K562 (cell line): ENCODE data around the gene ITSN2. TPM values are rescaled to one million over a fixed set of nuclear protein-coding genes. Genes with fewer than 3 reads are reported as not detected.
A peak's percentile ranks its signal among the peaks of the same experiment; 100 is the strongest.

Experiments
- ATAC-seq: fragments of 200-7000 bp; cut with Tn5 transposase; 3 replicates; pipeline ENCODE4 v1.9.1; 2020; ENCODE audit warnings: moderate library complexity
- BruUV-seq: library from RNA; stranded (reverse); fragments of 400-500 nt; replicated peaks from 2 replicates; lab custom pipeline; 2021; lab: Mats Ljungman, UMichigan
- CTCF ChIA-PET: fragments of 300-600 bp; formaldehyde crosslinking; extraction: SDS; loops from one replicate; lab custom pipeline; 2021; ENCODE audit warnings: low intra/inter-chr PET ratio; lab: Yijun Ruan, JAX
- POLR2A ChIA-PET: fragments of 300-600, 350-650 bp; sonication (Branson Sonifier 250); formaldehyde crosslinking; extraction: SDS; loops from one replicate; lab custom pipeline; 2021; ENCODE audit warnings: antibody characterized with exemption, inconsistent platforms; lab: Yijun Ruan, JAX
- DNase-seq, 4 experiments: peaks; one replicate each; pipeline versions ENCODE4 v3.0.0 to v3.0.0-alpha.2; 2011 to 2018; ENCODE audit warnings: low spot score in 3 of 4, mixed read lengths in 3 of 4; ENCODE audit errors: extremely low read depth in 1 of 4
- FAIRE-seq: peaks from 2 replicates; lab custom pipeline; 2011; peaks lifted over from hg19 to GRCh38; lab: Jason Lieb, UNC
- H2AFZ ChIP-seq: 2 replicates; pipeline ENCODE4 v1.6.0; 2011; ENCODE audit warnings: low read depth, low read length, control low read depth, inconsistent platforms
- H3K27ac ChIP-seq: fragments of 200-600 bp; 3 replicates; pipeline ENCODE4 v1.8.0; 2011; ENCODE audit warnings: low read depth, mild to moderate bottlenecking, control low read depth, inconsistent platforms, low read length, moderate library complexity, mixed read lengths; ENCODE audit errors: extremely low read depth
- H3K27me3 ChIP-seq, 2 experiments: fragments of 300-600 bp in 1 of 2; 2 replicates in 1 of 2; 3 replicates in 1 of 2; pipeline versions ENCODE4 v1.6.0 to v1.8.0; 2011; ENCODE audit warnings: inconsistent platforms in 2 of 2, low read length in 2 of 2, mild to moderate bottlenecking in 1 of 2, mixed read lengths in 1 of 2, moderate library complexity in 1 of 2; ENCODE audit not compliant: control insufficient read depth in 2 of 2, insufficient read depth in 2 of 2
- H3K36me3 ChIP-seq: fragments of 300-600 bp; 3 replicates; pipeline ENCODE4 v1.8.0; 2011; ENCODE audit warnings: mild to moderate bottlenecking, low read length, inconsistent platforms; ENCODE audit not compliant: control insufficient read depth, insufficient read depth
- H3K4me1 ChIP-seq, 2 experiments: fragments of 200-600 bp in 1 of 2; replicated peaks in 1 of 2; 2 replicates in 1 of 2; 3 replicates in 1 of 2; pipeline versions ENCODE4 v1.5.1 to v1.8.0; 2011; ENCODE audit warnings: inconsistent platforms in 2 of 2, low read length in 2 of 2, mild to moderate bottlenecking in 1 of 2, mixed read lengths in 1 of 2, moderate library complexity in 1 of 2; ENCODE audit not compliant: control insufficient read depth in 2 of 2, insufficient read depth in 2 of 2
- H3K4me2 ChIP-seq: 2 replicates; pipeline ENCODE4 v1.6.1; 2011; ENCODE audit warnings: low read length, control low read depth, inconsistent platforms, mixed read lengths; ENCODE audit not compliant: insufficient read depth
- H3K4me3 ChIP-seq: fragments of 200-600 bp; sonication (generic), shearing (Covaris generic); 2 replicates; pipeline ENCODE4 v1.5.1; 2016; ENCODE audit warnings: control low read depth, inconsistent platforms
- H3K79me2 ChIP-seq: fragments of 200-600 bp; 3 replicates; pipeline ENCODE4 v1.8.0; 2011; ENCODE audit warnings: low read length, inconsistent platforms; ENCODE audit not compliant: control insufficient read depth, insufficient read depth
- H3K9ac ChIP-seq, 2 experiments: 2 replicates each; pipeline versions ENCODE4 v1.6.0 to v1.6.1; 2011; ENCODE audit warnings: low read depth in 2 of 2, low read length in 2 of 2, control low read depth in 1 of 2, inconsistent platforms in 1 of 2, mild to moderate bottlenecking in 1 of 2, mixed read lengths in 1 of 2; ENCODE audit not compliant: insufficient read depth in 1 of 2
- H3K9me1 ChIP-seq: one replicate; pipeline ENCODE4 v1.6.0; 2011; ENCODE audit warnings: inconsistent platforms, mild to moderate bottlenecking, low read length, moderate library complexity; ENCODE audit not compliant: control insufficient read depth, insufficient read depth
- H3K9me3 ChIP-seq: replicated peaks from 2 replicates; pipeline ENCODE4 v1.5.1; 2011; ENCODE audit warnings: low read depth, low read length, inconsistent platforms; ENCODE audit not compliant: control insufficient read depth, insufficient read depth
- H4K20me1 ChIP-seq: replicated peaks from 2 replicates; pipeline ENCODE4 v1.6.1; 2011; ENCODE audit warnings: low read length, inconsistent platforms, mixed read lengths; ENCODE audit not compliant: control insufficient read depth, insufficient read depth
- ATF3 ChIP-seq, 2 experiments: fragments of 450-650 bp in 1 of 2; sonication (generic) in 1 of 2; formaldehyde crosslinking in 1 of 2; IDR thresholded peaks in 1 of 2; conservative IDR thresholded peaks in 1 of 2; 2 replicates each; pipeline versions ENCODE4 v1.6.1 to v1.8.1; 2016 to 2023; ENCODE audit warnings: mild to moderate bottlenecking in 2 of 2, moderate library complexity in 2 of 2, inconsistent platforms in 1 of 2, missing genetic modification reagents in 1 of 2
- CREB1 ChIP-seq, 2 experiments: sonication (generic) in 1 of 2; formaldehyde crosslinking in 1 of 2; IDR thresholded peaks; 2 replicates each; pipeline versions ENCODE4 v1.6.1 to v1.8.0; 2012 to 2022; ENCODE audit warnings: inconsistent platforms in 1 of 2, mild to moderate bottlenecking in 1 of 2, missing genetic modification reagents in 1 of 2, moderate library complexity in 1 of 2
- WGBS: fragments of 100-300 bp; shearing (Covaris generic); methylation state at CpG from one replicate; pipeline ENCODE4 v1.1.6; 2016; ENCODE audit warnings: low coverage, mixed read lengths; ENCODE audit not compliant: insufficient coverage; ENCODE audit errors: missing lambda C conversion rate; 5-methylcytosine and 5-hydroxymethylcytosine counted together
- in situ Hi-C: fragments of 300-500 bp; cut with MboI; formaldehyde crosslinking; loops from 4 replicates; pipeline ENCODE4 v1.15.0; 2018; ENCODE audit warnings: inconsistent platforms, mixed read lengths
- intact Hi-C: fragments of 100-400 bp; cut with micrococcal nuclease; formaldehyde crosslinking; loops from 2 replicates; pipeline ENCODE4 v1.14.2; 2022
- polyA plus RNA-seq, 8 experiments: library from polyadenylated mRNA; depleted of rRNA in 4 of 8; stranded (reverse) in 5 of 8; unstranded in 3 of 8; fragments of >200 nt; fragmentation: Nextera tagmentation in 2 of 8; fragmentation: Illumina TruSeq in 1 of 8; extraction: Ambion mirVana in 2 of 8; extraction: Trizol in 1 of 8; gene quantifications; 2 replicates each; pipeline versions ENCODE4 v1.2.1 to v1.2.3, GENCODE V29; 2011 to 2014; ENCODE audit warnings: inconsistent platforms in 1 of 8, missing spikeins in 1 of 8
- total RNA-seq, 7 experiments: library from RNA; depleted of rRNA in 6 of 7; stranded (reverse); fragments of >200 nt in 6 of 7; fragmentation: Illumina TruSeq in 2 of 7; extraction: Trizol in 2 of 7; gene quantifications; 2 replicates each; pipeline versions ENCODE4 v1.2.1 to v1.2.3, GENCODE V29; 2011 to 2021; ENCODE audit warnings: low replicate concordance in 1 of 7

Gene ITSN2
- total and polyA plus RNA-seq, 9 of the 15 experiments (the other 6 are each of a cell fraction or from before 2014, with no cell fraction given) = 6.6 to 19.9 (median 15.2) TPM

GRCh38 chr2:24169023-24169422, 191.3 kb downstream of the ITSN2 start:
- Histone ChIP-seq H3K4me1 (peaks cover 0 to 4% of the 10 kb centered on the region in 2 experiments; a peak in 1 of 5 replicates), H3K4me2 (no peak overlapping the region), H4K20me1 (no peaks in the 10 kb centered on the region), H3K27ac (no peak overlapping the region), H3K9me1 (no peaks in the 10 kb centered on the region), H3K9me3 (no peaks in the 10 kb centered on the region), H3K36me3 (no peaks in the 10 kb centered on the region), H2AFZ (no peak overlapping the region), H3K79me2 (no peaks in the 10 kb centered on the region), H3K27me3 (peaks cover 5 to 24% of the 10 kb centered on the region in 2 experiments; a peak in 4 of 5 replicates), H3K9ac (no peak overlapping the region; a peak in 1 of 4 replicates), H3K4me3 (no peak overlapping the region)
- CTCF ChIA-PET = no interaction called here
- WGBS = 14% methylated on average over 5 of the region's 5 CpGs
- TF ChIP-seq ATF3 (IDR thresholded peaks at IDR 0.05) (peak; percentile 30; the same call in 1 of the 2 replicates), ATF3 (CRISPR knock-in tag; conservative IDR thresholded peaks at IDR 0.05) (no peak), CREB1 (IDR thresholded peaks at IDR 0.05) (no peak), CREB1 (CRISPR knock-in tag; IDR thresholded peaks at IDR 0.05) (no peak)
- DNase-seq (no peak), FAIRE-seq (no peak), ATAC-seq (no peak)
- in situ Hi-C loops (no loop called here), intact Hi-C loops (no loop called here)
- no TSS peak for BruUV-seq
- POLR2A ChIA-PET = no interaction called here
